OCI-LY3 (cell line): Measurements from ENCODE around the gene RETREG1.

ENCODE experiments used
- EZH2phosphoT487 ChIP-seq: fragments of 200-600 bp; shearing (Covaris generic); IDR thresholded peaks from 2 replicates; pipeline ENCODE4 v1.6.1; 2018; ENCODE audit warnings: antibody characterized with exemption, mixed run types, low read depth
- TF ChIP-seq, protein P1 (sequence below): fragments of 200-600, 300-600 bp; sonication (generic); IDR thresholded peaks from 2 replicates; pipeline ENCODE4 v1.5.1; 2014; ENCODE audit warnings: antibody characterized with exemption, low read length, low read depth

GRCh38 chr5:16450163-16450562 lies 166.6 kb downstream of the RETREG1 start:
- TF ChIP-seq, protein P1, sequence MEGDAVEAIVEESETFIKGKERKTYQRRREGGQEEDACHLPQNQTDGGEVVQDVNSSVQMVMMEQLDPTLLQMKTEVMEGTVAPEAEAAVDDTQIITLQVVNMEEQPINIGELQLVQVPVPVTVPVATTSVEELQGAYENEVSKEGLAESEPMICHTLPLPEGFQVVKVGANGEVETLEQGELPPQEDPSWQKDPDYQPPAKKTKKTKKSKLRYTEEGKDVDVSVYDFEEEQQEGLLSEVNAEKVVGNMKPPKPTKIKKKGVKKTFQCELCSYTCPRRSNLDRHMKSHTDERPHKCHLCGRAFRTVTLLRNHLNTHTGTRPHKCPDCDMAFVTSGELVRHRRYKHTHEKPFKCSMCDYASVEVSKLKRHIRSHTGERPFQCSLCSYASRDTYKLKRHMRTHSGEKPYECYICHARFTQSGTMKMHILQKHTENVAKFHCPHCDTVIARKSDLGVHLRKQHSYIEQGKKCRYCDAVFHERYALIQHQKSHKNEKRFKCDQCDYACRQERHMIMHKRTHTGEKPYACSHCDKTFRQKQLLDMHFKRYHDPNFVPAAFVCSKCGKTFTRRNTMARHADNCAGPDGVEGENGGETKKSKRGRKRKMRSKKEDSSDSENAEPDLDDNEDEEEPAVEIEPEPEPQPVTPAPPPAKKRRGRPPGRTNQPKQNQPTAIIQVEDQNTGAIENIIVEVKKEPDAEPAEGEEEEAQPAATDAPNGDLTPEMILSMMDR, result no peak
- TF ChIP-seq EZH2phosphoT487, result no peak
